ENCODE results near the gene CALN1.

CALN1 gene

DNA sequence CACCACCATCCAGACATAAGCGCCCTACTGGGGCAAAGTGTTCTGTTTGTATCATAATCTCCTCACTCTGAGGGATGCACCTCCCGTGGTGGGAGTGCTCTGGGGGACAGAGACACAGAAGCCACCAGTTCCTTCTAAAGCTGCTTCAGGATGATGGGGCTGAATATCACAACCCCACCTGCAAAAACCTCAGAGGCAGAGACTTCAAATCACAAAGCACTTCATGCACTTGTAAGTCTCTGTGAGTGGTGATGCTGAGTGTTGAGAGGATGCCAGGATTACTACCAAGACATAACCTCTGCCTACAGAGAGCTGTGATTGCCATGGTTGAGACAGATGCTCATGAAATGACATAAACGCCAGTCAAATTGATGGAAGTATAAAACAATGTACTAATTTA is 255.5 kb downstream of the CALN1 start:
- no peaks in the 10 kb centered on the region for H3K9me3 ChIP-seq (ENCODE audit: severe bottlenecking)
- H3K36me3 ChIP-seq (ENCODE audit: low read depth) = no peaks in the 10 kb centered on the region
- H3K4me1 ChIP-seq (ENCODE audit: insufficient read depth, poor library complexity, severe bottlenecking) = no peaks in the 10 kb centered on the region
- H3K4me3 ChIP-seq (ENCODE audit: severe bottlenecking) = no peak overlapping the region
- H3K27ac ChIP-seq (ENCODE audit: poor library complexity, severe bottlenecking) = no peak overlapping the region
- TF ChIP-seq, protein P1, sequence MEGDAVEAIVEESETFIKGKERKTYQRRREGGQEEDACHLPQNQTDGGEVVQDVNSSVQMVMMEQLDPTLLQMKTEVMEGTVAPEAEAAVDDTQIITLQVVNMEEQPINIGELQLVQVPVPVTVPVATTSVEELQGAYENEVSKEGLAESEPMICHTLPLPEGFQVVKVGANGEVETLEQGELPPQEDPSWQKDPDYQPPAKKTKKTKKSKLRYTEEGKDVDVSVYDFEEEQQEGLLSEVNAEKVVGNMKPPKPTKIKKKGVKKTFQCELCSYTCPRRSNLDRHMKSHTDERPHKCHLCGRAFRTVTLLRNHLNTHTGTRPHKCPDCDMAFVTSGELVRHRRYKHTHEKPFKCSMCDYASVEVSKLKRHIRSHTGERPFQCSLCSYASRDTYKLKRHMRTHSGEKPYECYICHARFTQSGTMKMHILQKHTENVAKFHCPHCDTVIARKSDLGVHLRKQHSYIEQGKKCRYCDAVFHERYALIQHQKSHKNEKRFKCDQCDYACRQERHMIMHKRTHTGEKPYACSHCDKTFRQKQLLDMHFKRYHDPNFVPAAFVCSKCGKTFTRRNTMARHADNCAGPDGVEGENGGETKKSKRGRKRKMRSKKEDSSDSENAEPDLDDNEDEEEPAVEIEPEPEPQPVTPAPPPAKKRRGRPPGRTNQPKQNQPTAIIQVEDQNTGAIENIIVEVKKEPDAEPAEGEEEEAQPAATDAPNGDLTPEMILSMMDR (IDR thresholded peaks at IDR 0.05; ENCODE audit: poor library complexity, severe bottlenecking) = no peak
- ATAC-seq (ENCODE audit: low read depth) (no peak), DNase-seq (ENCODE audit: low spot score) (no peak)
- no peaks in the 10 kb centered on the region for H3K27me3 ChIP-seq (ENCODE audit: insufficient read depth, poor library complexity, severe bottlenecking)

DNA sequence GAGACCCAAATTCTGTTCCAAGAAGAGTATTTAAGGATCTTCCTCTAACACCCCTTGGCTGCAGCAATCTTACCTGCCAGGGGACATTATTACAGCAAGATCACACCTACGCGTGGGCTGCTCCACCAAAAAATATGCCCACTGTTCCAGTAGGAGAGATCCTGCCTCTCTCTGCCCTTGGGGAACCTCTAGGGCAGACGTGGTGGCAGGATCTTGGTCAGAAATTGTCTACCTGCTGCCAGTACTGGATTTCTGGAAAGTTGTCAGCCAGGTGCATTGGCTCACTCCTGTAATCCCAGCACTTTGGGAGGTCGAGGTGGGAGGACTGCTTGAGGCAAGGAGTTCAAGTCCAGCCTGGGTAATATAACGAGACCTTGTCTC is 259.0 kb downstream of the CALN1 start:
- no peaks in the 10 kb centered on the region for H3K9me3 ChIP-seq (ENCODE audit: severe bottlenecking)
- ATAC-seq (ENCODE audit: low read depth) = no peak
- H3K36me3 ChIP-seq (ENCODE audit: low read depth) = no peaks in the 10 kb centered on the region
- no peak overlapping the region for H3K4me3 ChIP-seq (ENCODE audit: severe bottlenecking)
- H3K4me1 ChIP-seq (ENCODE audit: insufficient read depth, poor library complexity, severe bottlenecking) = no peaks in the 10 kb centered on the region
- TF ChIP-seq, protein P1 (IDR thresholded peaks at IDR 0.05; ENCODE audit: poor library complexity, severe bottlenecking) = no peak
- no peak overlapping the region for H3K27ac ChIP-seq (ENCODE audit: poor library complexity, severe bottlenecking)
- H3K27me3 ChIP-seq (ENCODE audit: insufficient read depth, poor library complexity, severe bottlenecking) = no peaks in the 10 kb centered on the region
- no peak for DNase-seq (ENCODE audit: low spot score)

DNA sequence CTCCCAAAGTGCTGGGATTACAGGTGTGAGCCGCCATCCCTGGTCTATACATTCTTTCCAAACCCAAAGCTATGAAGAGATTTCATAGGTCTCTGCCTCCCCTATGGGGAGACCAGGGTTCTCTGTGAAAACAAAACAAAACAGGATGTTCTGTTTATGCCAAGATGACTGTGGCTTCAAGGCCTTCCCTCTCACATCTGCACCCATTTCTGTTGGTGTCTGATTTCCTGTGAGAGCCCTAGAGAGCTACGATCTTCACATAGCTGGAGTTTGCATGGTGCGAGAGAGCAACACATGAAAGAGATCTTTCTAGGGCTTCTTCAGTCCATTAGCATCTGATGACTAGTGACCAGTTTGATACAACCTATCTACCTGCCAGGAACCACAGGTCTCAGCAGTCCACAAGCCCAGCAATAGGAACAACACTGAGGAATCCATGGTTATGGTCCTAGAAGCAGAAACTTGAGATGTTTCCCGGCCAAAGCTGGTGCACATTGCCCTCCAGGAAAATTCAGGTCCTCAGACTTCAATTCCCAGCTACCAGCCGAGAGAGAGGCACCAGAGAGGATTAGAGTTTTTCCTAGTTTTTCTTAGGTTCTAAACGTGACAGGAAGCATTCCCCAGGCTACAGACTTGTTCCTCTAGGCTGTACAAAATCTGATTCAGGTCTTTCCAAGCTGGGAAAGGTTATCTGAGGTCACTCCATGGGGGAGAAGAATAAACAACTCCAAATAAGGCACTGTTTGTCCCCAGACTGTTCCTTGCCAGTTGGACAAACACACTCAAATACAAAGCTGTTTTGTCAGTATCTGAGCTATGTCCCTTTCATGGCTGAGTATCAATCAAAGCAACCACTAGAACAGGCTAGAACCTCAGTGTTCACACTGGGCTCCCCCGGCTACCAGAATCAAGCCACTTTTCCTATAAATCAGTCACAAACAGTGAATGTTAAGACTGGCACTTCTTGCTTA is 259.7 kb downstream of the CALN1 start:
- no peaks in the 10 kb centered on the region for H3K27me3 ChIP-seq (ENCODE audit: insufficient read depth, poor library complexity, severe bottlenecking)
- no peak for DNase-seq (ENCODE audit: low spot score)
- no peaks in the 10 kb centered on the region for H3K36me3 ChIP-seq (ENCODE audit: low read depth)
- no peak overlapping the region for H3K4me3 ChIP-seq (ENCODE audit: severe bottlenecking)
- TF ChIP-seq, protein P1 (IDR thresholded peaks at IDR 0.05; ENCODE audit: poor library complexity, severe bottlenecking) = no peak
- no peaks in the 10 kb centered on the region for H3K9me3 ChIP-seq (ENCODE audit: severe bottlenecking)
- H3K4me1 ChIP-seq (ENCODE audit: insufficient read depth, poor library complexity, severe bottlenecking) = no peaks in the 10 kb centered on the region
- ATAC-seq (ENCODE audit: low read depth) = no peak
- H3K27ac ChIP-seq (ENCODE audit: poor library complexity, severe bottlenecking) = no peak overlapping the region

- H3K27me3 ChIP-seq (ENCODE audit: insufficient read depth, poor library complexity, severe bottlenecking) = no peaks in the 10 kb centered on the region
- peaks cover 2% of the 10 kb centered on the region for H3K9me3 ChIP-seq (ENCODE audit: severe bottlenecking)
- DNase-seq (ENCODE audit: low spot score) (no peak), ATAC-seq (ENCODE audit: low read depth) (no peak)
- TF ChIP-seq, protein P1 (IDR thresholded peaks at IDR 0.05; ENCODE audit: poor library complexity, severe bottlenecking) = no peak
- H3K36me3 ChIP-seq (ENCODE audit: low read depth) = no peaks in the 10 kb centered on the region
- H3K4me1 ChIP-seq (ENCODE audit: insufficient read depth, poor library complexity, severe bottlenecking) = no peaks in the 10 kb centered on the region
- H3K27ac ChIP-seq (ENCODE audit: poor library complexity, severe bottlenecking) = no peak overlapping the region
- H3K4me3 ChIP-seq (ENCODE audit: severe bottlenecking) = no peak overlapping the region
Observed at GRCh38 chr7:72140566-72140965, 271.6 kb downstream of the CALN1 start.

DNA sequence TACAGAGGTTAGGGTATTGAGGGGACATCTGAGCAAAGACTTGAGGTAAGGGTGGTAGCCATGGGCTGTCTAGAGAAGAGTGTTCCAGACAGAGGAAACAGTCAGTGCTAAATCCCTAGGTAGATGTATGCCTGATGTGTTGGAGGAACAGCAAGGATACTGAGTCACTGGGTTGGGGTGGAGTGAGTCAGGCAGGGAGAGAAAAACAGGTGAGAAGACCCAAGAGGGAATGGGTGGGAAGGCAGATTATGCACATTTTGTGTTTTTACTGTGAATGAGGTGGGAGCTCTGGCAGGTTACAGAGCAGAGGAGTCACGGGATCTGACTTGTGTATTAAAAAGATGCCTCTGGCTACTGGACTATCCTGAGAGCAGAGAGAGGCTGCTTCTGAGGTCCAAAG is 285.0 kb downstream of the CALN1 start:
- DNase-seq (ENCODE audit: low spot score) (no peak), ATAC-seq (ENCODE audit: low read depth) (no peak)
- H3K36me3 ChIP-seq (ENCODE audit: low read depth) = no peaks in the 10 kb centered on the region
- H3K9me3 ChIP-seq (ENCODE audit: severe bottlenecking) = no peaks in the 10 kb centered on the region
- TF ChIP-seq, protein P1 (IDR thresholded peaks at IDR 0.05; ENCODE audit: poor library complexity, severe bottlenecking) = no peak
- H3K4me1 ChIP-seq (ENCODE audit: insufficient read depth, poor library complexity, severe bottlenecking) = no peaks in the 10 kb centered on the region
- no peaks in the 10 kb centered on the region for H3K27me3 ChIP-seq (ENCODE audit: insufficient read depth, poor library complexity, severe bottlenecking)
- no peak overlapping the region for H3K27ac ChIP-seq (ENCODE audit: poor library complexity, severe bottlenecking)
- no peak overlapping the region for H3K4me3 ChIP-seq (ENCODE audit: severe bottlenecking)

All from RWPE2 (cell line).